HFFc6 (cell line): ENCODE data around the gene SPINK2. TPM values are rescaled to one million over a fixed set of nuclear protein-coding genes. Genes with fewer than 3 reads are reported as not detected.

ENCODE experiments used
- DNase-seq: peaks from one replicate; pipeline ENCODE4 v3.0.0-alpha.2; 2018
- H3K27ac Mint-ChIP-seq: 2 replicates; pipeline ENCODE4 v1.8.0; 2020; ENCODE audit warnings: mild to moderate bottlenecking, mixed read lengths
- H3K27me3 Mint-ChIP-seq: 2 replicates; pipeline ENCODE4 v1.8.0; 2021; ENCODE audit warnings: mild to moderate bottlenecking, moderate library complexity, mixed read lengths; ENCODE audit not compliant: insufficient read depth
- H3K36me3 Mint-ChIP-seq: 2 replicates; pipeline ENCODE4 v1.8.0; 2021; ENCODE audit warnings: low read depth, mixed read lengths
- H3K4me1 Mint-ChIP-seq: 2 replicates; pipeline ENCODE4 v1.8.0; 2020; ENCODE audit warnings: low read depth, mixed read lengths
- H3K4me3 Mint-ChIP-seq: 2 replicates; pipeline ENCODE4 v1.8.0; 2020; ENCODE audit warnings: mild to moderate bottlenecking, moderate library complexity, mixed read lengths
- H3K9me3 Mint-ChIP-seq: 2 replicates; pipeline ENCODE4 v1.8.0; 2020; ENCODE audit warnings: mild to moderate bottlenecking, mixed read lengths
- CTCF ChIP-seq: fragments of 200-600 bp; sonication (generic); IDR thresholded peaks from 2 replicates; pipeline ENCODE4 v1.5.0; 2021; ENCODE audit warnings: antibody characterized with exemption, mild to moderate bottlenecking
- long read RNA-seq: library from polyadenylated mRNA; unstranded; transcript quantifications from one replicate; pipeline ENCODE4 v2.0.0, GENCODE V29; 2019
- total RNA-seq, 6 experiments: library from RNA; stranded (reverse); fragmentation: NEBNext Ultra II Directional; extraction: Animal tissue kit (Norgen Biotek cat#: 25700); gene quantifications; 2 replicates in 1 of 6; 3 replicates in 5 of 6; pipeline ENCODE4 v1.2.3, GENCODE V29; 2021

The SPINK2 gene
- not detected for total RNA-seq
- long read RNA-seq, result 0 reads

DNA sequence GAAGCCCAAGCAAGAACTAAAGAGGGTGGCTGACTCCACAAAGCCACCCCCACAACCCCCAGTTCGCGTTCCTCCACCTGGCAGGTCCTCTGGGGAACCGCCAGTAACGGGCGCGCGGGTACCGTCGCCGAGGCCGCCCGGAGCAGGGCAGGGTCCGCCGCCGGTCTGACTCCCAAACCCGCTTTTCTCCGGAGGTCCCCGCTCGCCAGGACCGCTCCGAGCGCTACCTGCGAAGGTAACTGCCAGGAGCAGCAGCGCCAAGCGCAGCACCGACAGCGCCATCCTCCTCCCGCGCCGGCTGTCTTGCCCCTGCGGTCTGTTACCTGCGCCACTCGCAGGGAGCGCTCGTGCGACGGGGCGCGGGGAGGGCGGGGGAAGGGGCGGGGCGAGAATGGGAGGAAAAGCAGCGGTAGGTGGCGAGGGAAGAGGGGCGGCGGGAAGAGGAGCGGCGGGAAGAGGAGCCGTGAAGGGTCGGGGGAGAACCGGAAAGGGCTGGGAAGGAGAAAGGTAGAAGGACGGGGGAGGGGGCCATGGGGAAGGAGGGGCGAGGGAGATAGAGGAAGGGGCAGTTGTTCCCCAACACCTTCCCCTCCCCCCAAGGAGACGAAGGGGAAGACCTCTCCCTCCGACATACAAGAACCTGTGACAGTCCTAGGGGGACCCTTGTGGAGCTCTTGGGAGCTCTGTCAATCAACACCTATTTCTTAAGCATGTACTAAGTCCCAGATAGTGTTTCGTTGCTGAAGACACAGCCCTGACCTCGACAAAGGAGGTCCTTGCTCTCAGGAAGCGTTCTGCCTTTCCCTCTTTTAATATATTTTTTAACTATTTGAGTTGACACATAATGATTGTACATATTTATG is at the start of gene SPINK2:
Gene SPINK2 (minus strand): TSS at position 321 of the 863 bp plus-strand sequence. CDS start 39 bp downstream, at position 282.
- TF ChIP-seq CTCF, result no peak
- Mint-ChIP-seq H3K4me3 (no peak within 1 kb of the TSS), H3K27ac (no peak within 1 kb of the TSS), H3K9me3 (no peaks in the 10 kb centered on the region), H3K27me3 (peaks cover 40% of the 10 kb centered on the region), H3K4me1 (no peaks in the 10 kb centered on the region), H3K36me3 (no peaks in the 10 kb centered on the region)
- no peak for DNase-seq

- Mint-ChIP-seq H3K27ac (no peak overlapping the region), H3K9me3 (no peaks in the 10 kb centered on the region), H3K27me3 (peaks cover 10% of the 10 kb centered on the region), H3K36me3 (no peaks in the 10 kb centered on the region), H3K4me1 (peaks cover 10% of the 10 kb centered on the region), H3K4me3 (no peak overlapping the region; the same call in 1 of the 2 replicates)
- TF ChIP-seq CTCF, result no peak
- peak; percentile 2 for DNase-seq
These were observed 49.4 kb upstream of the SPINK2 start for GRCh38 chr4:56870946-56871345.

DNA sequence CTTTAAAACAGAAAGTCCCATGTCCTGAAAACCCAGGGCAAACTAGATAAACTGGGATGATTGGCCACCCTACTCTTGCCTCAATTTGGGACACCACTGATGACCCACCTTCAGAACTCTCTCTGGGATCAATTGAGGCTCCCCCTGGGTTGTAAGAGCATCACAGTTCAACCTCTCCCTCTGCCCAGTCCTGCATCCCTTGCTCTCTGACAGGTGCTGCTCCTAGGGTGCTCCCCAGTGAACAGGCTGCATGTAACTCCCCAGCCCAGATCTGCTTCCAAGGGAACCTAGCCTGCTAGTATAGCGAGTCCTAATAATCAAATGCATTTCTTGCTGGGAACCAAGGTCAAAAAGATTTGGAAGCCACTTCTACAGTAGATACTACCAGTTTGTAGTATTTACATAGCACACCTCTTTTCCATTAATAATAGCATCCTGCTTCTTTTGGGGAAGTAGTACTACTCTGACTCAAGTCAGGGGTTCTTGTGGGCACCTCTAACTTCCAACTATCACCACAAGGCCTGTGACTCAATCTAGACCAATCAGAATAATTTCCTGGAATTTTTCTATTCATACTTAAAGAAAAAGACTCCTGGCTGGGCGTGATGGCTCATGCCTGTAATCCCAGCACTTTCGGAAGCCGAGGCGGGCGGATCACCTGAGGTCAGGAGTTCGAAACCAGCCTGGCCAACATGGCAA is 42.1 kb upstream of the SPINK2 start:
- Mint-ChIP-seq H3K36me3 (no peaks in the 10 kb centered on the region), H3K4me3 (no peak overlapping the region), H3K27ac (no peak overlapping the region), H3K4me1 (no peaks in the 10 kb centered on the region), H3K27me3 (peaks cover 21% of the 10 kb centered on the region), H3K9me3 (no peaks in the 10 kb centered on the region)
- no peak for DNase-seq
- TF ChIP-seq CTCF, result no peak

DNA sequence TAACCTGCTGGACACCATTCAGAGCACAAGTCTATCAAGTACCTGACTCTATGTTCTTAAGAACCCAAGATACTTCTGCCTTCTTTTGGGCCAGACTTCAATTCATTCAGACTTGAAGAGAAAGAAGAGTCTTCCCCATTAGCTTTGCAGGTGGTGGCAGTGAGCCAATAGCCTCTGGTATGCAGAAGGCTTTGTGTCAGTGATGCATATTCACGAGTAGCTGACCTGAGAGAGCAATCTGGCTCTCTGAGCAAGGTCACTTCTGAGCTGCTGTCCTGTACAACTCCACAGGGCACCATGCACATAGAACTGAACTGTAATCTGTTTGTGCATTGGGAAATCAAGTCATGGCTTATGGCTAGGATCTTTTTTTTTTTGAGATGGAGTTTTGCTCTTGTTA is 39.9 kb upstream of the SPINK2 start:
- Mint-ChIP-seq H3K4me3 (no peak overlapping the region), H3K27ac (no peak overlapping the region), H3K4me1 (no peaks in the 10 kb centered on the region), H3K27me3 (peaks cover 20% of the 10 kb centered on the region), H3K36me3 (no peaks in the 10 kb centered on the region), H3K9me3 (no peaks in the 10 kb centered on the region)
- no peak for TF ChIP-seq CTCF
- no peak for DNase-seq

- H3K9me3 Mint-ChIP-seq, result no peaks in the 10 kb centered on the region
- peaks cover 18% of the 10 kb centered on the region for H3K27me3 Mint-ChIP-seq
- TF ChIP-seq CTCF, result no peak
These were observed 39.3 kb upstream of the SPINK2 start for GRCh38 chr4:56860781-56861180.

More at GRCh38 chr4:56860781-56861180, 39.3 kb upstream of the SPINK2 start:
- no peak overlapping the region for H3K27ac Mint-ChIP-seq
- no peak for DNase-seq
- H3K4me3 Mint-ChIP-seq, result no peak overlapping the region
- no peaks in the 10 kb centered on the region for H3K36me3 Mint-ChIP-seq
- no peaks in the 10 kb centered on the region for H3K4me1 Mint-ChIP-seq
